NCI-H2171 (cell line): Measurements from ENCODE around the gene WDR44.
"Not testable (repeated sequence)": the region's sequence is repeated elsewhere in the genome, so short reads cannot be mapped to it uniquely, and the experiment has no call there.

ENCODE experiments used
- DNase-seq: peaks from one replicate; lab custom pipeline; 2025; lab: John Stamatoyannopoulos, UW

WDR44 gene

DNA sequence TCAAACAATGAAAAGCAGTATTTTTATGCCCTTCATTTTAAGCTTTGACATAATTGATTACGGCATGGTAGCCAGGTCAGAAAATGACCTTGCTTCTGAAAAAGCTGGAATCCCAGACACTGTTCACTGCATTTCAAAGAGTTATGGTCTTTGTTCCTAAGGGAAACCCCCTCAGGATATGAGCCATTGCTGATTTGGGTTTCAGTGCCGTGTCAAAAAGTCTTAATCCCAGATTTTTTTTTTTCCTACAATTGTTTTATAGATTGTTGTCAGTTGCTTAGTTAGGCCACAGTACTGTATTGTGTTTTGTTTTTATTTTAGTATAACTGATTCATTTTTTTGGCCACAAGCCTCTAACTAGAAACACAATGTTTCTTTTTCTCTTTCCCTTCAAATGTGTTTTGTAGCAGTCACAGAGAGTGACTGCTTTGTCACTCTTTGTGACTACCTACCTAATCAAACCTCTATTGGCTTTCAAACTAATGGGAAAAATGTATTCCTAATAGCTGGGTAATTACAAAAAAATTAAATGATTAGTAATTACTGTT, 10.3 kb downstream of the WDR44 start:
- DNase-seq, result no peak

DNA sequence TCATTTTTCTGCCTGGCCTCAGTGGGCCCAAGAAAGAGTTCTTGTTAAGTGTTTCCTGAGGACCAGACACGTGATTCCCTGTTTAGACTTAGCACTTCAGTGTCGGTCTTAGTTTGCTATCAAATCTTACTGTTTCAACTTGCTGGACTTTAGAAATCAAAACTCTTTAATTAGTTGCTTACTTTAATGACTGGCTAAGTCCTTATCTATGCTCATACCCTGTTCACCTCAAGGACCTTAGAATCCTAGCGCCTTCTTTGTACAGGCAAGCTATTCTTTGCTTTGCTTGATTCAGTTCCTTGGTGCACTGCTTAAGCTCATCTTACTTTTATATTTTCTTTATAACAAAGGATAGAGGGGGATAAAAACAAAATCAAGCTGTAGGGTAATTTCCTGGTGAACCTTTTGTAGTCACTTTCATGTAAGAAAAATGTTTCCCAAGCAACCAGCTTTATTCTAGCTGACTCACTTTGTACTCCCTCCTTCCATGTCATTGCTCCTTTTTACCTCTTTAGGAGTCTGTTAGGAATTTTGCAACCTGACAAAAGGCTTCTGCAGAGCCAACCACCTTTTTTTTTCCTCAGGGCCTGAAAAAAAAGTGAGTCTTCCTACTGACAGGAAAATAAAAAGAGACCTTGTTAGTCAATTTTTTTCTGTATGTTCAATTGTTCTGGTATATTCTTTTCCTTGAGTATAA, 14.7 kb downstream of the WDR44 start:
- no peak for DNase-seq

GRCh38 chrX:118364261-118364660, 18.4 kb downstream of the WDR44 start:
- DNase-seq, result no peak

DNA sequence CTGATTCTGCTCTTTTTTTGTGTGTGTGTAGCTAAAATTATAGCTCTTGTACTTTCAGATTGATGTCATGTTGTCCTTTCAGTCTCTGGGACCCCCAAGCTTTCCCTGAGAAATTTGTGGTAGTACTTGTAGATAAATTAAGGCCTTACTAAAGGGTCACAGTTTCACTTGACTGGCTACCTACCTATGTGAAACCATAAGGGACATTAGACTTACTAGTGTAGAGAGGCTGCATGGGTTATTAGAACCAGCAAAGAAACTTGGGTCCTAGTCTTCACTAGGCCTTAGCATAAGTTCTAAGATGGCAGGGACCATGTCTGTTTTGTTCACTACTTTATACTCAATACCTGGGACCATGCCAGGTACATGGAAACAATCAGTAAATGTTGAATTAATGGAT, 21.4 kb downstream of the WDR44 start:
- no peak for DNase-seq

DNA sequence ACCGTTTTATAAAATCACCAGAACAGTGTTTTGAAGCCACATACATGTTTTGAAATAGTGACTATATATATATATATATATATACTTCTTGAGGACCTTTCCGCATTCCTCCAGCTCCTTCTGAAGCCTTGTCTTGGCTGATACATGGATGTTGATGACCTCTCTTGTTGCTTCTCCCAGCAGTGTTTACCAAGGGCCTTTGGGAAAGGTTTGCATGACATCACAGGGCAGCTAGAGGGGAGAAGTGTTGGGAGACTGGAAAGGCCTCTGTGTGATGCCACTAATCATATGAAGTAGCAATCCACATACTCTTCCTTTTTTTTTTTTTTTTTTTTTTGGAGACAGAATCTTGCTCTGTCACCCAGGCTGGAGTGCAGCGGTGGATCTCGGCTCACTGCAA, 22.5 kb downstream of the WDR44 start:
- DNase-seq, result no peak

GRCh38 chrX:118370921-118371624, 25.2 kb downstream of the WDR44 start:
- no peak for DNase-seq

GRCh38 chrX:118373538-118373937, 27.6 kb downstream of the WDR44 start:
- DNase-seq, result no peak

GRCh38 chrX:118383120-118383519, 37.2 kb downstream of the WDR44 start:
- DNase-seq, result no peak

DNA sequence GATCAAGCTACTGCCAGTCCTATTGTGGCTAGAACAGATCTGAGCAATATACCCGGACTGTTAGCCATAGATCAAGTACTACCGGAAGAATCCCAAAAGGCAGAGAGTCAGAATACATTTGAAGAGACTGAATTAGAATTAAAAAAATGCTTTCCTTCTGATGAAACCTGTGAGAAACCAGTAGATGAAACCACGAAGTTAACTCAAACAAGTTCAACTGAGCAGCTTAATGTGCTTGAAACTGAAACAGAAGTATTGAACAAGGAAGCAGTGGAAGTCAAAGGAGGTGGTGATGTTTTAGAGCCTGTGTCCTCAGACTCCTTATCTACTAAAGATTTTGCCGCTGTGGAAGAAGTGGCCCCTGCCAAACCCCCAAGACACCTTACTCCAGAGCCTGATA, 46.8 kb downstream of the WDR44 start:
- no peak for DNase-seq

DNA sequence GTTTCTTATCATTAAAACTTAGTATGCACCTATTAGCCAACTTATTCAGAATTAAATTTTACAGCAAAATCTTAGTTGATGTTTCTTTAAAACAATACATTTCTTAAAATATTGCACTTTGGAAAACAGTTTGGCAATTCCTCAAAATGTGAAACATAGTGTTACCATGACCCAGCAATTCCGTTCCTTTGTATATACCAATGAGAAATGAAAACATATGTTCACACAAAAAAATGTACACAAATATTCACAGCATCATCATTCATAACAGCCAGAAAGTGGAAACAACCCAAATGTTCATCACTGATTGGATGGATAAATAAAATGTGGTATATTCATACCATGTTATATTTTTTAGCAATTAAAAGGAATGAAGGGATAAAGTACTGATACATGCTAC, 50.2 kb downstream of the WDR44 start:
- DNase-seq, result no peak

GRCh38 chrX:118418811-118419251, 72.9 kb downstream of the WDR44 start:
- no peak for DNase-seq

DNA sequence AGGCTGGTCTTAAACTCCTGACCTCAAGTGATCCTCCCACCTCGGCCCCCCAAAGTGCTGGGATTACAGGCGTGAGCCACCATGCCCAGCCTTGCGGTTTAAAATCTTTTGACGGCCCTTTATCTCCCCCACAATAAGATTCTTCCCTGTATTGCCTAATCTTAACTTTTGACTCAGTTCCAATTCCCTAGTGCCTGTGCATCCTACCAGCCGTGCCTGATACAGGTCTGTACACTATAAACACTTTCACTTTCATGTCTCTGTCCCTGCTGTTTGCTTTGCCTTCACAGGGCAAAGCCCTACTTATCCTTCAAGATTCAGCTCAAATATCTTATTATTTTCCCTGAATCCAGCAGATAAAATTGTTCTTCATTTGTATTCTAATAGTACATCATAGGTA, 74.6 kb downstream of the WDR44 start:
- no peak for DNase-seq

GRCh38 chrX:118423558-118423957, 77.7 kb downstream of the WDR44 start:
- DNase-seq, result no peak

DNA sequence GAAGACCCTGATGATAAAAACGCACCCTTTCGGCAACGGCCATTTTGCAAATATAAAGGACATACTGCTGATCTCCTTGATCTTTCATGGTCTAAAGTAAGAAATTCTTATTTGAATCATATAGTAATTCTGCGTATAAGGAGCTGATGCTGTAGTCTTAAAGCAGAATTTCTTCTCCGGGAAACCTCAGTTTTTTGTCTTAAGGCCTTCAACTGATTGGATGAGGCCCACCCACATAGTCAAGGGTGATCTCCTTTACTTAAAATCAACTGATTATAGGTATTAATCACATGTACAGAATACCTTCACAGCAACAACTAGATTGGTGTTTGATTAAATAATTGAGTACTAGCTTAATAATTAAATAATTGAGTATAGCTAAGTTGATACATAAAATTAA, 86.9 kb downstream of the WDR44 start:
- no peak for DNase-seq

DNA sequence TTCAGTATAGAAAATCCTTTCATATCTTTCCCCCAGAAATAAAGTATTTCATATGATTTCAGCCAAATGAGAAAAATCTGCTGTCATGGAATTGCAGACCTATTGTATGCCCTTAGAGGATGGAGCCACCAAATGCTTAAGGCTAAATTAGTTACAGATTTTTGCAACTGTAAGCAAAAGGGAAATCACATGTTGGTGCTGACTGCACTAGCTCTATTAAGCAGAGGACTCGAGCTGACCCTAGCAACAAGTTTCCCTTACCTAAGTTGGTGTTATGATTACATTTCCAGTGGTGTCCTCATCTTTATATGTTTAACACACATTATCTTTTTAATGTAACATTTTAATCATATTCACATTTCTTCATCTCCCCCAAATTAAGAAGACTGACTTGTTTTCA, 91.4 kb downstream of the WDR44 start:
- no peak for DNase-seq

- DNase-seq, result no peak
Observed at GRCh38 chrX:118448273-118448783, 102.4 kb downstream of the WDR44 start.

GRCh38 chrX:118455013-118455412, 109.1 kb downstream of the WDR44 start:
- no peak for DNase-seq

- DNase-seq, result no peak
Observed at GRCh38 chrX:118459494-118459893, 113.6 kb downstream of the WDR44 start.

DNA sequence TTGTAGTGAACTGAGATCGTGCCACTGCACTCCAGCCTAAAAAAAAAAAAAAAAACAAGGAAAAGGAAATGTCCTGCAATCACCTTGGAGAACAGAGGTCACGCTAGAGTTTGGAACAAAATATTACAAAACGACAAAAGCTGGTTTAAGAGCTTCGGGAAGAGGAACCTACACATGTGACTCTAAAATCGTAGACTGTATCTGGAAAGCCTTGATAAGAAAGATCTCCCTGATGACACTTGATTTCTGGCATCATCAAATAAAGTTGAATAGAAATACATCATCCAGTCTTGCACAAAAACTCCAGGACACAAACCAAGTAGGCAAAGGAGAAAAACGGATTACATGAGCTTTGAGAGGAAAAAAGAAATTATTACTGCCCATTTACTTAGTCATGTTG, 118.6 kb downstream of the WDR44 start:
- DNase-seq, result no peak

DNA sequence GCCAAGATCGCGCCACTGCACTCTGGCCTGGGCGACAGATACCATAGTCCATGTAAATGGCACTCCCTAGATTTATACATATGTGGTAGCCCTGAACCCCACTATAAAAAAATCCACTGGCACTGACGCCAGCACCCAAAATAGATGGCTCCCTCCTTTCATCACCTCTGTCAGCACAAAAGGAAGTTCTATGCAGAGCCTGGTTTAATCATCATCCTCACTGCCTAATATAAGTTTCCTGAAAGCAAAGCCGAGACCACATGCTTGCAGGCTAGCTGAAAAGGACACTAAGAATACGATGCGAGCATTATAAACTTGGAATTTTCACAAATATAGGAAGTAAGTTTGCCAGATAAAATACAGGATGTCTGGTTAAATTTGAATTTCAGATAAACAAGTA, 122.2 kb downstream of the WDR44 start:
- DNase-seq, result no peak

DNA sequence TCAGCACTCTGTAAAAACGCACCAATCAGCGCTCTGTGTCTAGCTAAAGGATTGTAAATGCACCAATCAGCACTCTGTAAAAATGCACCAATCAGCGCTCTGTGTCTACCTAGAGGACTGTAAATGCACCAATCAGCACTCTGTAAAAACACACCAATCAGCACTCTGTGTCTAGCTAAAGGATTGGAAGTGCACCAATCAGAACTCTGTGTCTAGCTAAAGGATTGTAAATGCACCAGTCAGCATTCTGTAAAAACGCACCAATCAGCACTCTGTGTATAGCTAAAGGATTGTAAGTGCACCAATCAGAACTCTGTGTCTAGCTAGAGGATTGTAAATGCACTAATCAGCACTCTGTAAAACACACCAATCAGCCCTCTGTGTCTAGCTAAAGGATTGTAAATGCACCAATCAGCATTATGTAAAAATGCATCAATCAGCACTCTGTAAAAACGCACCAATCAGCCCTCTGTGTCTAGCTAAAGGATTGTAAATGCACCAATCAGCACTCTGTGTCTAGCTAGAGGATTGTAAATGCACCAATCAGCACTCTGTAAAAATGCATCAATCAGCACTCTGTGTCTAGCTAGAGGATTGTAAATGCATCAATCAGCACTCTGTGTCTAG, 124.9 kb downstream of the WDR44 start:
- DNase-seq, result not testable (repeated sequence)

- no peak for DNase-seq
Observed at GRCh38 chrX:118474586-118474985, 128.7 kb downstream of the WDR44 start.

- no peak for DNase-seq
Observed at GRCh38 chrX:118475903-118476302, 130.0 kb downstream of the WDR44 start.
